Fibroblast of lung (primary cell): Measurements from ENCODE around the gene HOXB1.

ENCODE experiments used
- CTCF ChIP-seq, 2 donors: IDR thresholded peaks in 1 of 2; conservative IDR thresholded peaks in 1 of 2; 1 replicate in 1 of 2; 2 replicates in 1 of 2; pipeline ENCODE4 v1.5.1; 2011 to 2012; ENCODE audit warnings: low read length in 2 of 2, control low read depth in 1 of 2, inconsistent platforms in 1 of 2, low read depth in 1 of 2, mild to moderate bottlenecking in 1 of 2
- EZH2 ChIP-seq: IDR thresholded peaks from 2 replicates; pipeline ENCODE4 v1.5.1; 2012; ENCODE audit warnings: low read length, control low read depth, mild to moderate bottlenecking; ENCODE audit errors: missing control alignments

- no peak for TF ChIP-seq CTCF (conservative IDR thresholded peaks at IDR 0.05 in 1 of 2, IDR thresholded peaks at IDR 0.05 in 1 of 2; ENCODE audit: low read depth in 1 of 2, low read length in 2 of 2)
- TF ChIP-seq EZH2 = no peak
These were observed 1.2 kb downstream of the HOXB1 start for GRCh38 chr17:48529683-48530009.
